GM18499 (cell line): ENCODE data around the gene MARCKS.

Source experiments
- ATAC-seq: cut with Tn5 transposase; IDR thresholded peaks from one replicate; pipeline ENCODE4 v1.9.1; 2021; ENCODE audit warnings: moderate number of reproducible peaks; ENCODE audit not compliant: insufficient read depth, unreplicated experiment

Gene MARCKS

GRCh38 chr6:113848811-113849210 lies 8.3 kb upstream of the MARCKS start:
- no peak for ATAC-seq

- no peak for ATAC-seq
Observed at GRCh38 chr6:113853252-113853651, 3.9 kb upstream of the MARCKS start.

- peak; percentile 19 for ATAC-seq
Observed at GRCh38 chr6:113854531-113855499, 2.3 kb upstream of the MARCKS start.

GRCh38 chr6:113855500-113856374 lies 1.4 kb upstream of the MARCKS start:
- ATAC-seq = no peak

GRCh38 chr6:113856375-113856624 lies 845 bp upstream of the MARCKS start:
- ATAC-seq = no peak

GRCh38 chr6:113857556-113858479 lies 673 bp downstream of the MARCKS start:
- no peak for ATAC-seq

- peak; percentile 62 for ATAC-seq
Observed at GRCh38 chr6:113858480-113859348, 1.6 kb downstream of the MARCKS start.

GRCh38 chr6:113859349-113860180 lies 2.4 kb downstream of the MARCKS start:
- ATAC-seq = no peak

GRCh38 chr6:113860181-113860955 lies 3.2 kb downstream of the MARCKS start:
- no peak for ATAC-seq

GRCh38 chr6:113862112-113862511 lies 5.0 kb downstream of the MARCKS start:
- ATAC-seq = no peak

- no peak for ATAC-seq
Observed at GRCh38 chr6:113870917-113871316, 13.8 kb downstream of the MARCKS start.

GRCh38 chr6:113871975-113872374 lies 14.8 kb downstream of the MARCKS start:
- ATAC-seq = peak; percentile 35

- ATAC-seq = peak; percentile 84
Observed at GRCh38 chr6:113873043-113873667, 16.0 kb downstream of the MARCKS start.

- ATAC-seq = no peak
Observed at GRCh38 chr6:113875470-113875869, 18.3 kb downstream of the MARCKS start.

- ATAC-seq = no peak
Observed at GRCh38 chr6:113876695-113877094, 19.6 kb downstream of the MARCKS start.

GRCh38 chr6:113879186-113880096 lies 22.3 kb downstream of the MARCKS start:
- ATAC-seq = peak; percentile 98
